GM19372 (cell line): Measurements from ENCODE around the gene CRACR2A.

Source experiments
- ATAC-seq: cut with Tn5 transposase; IDR thresholded peaks from one replicate; pipeline ENCODE4 v1.9.1; 2021; ENCODE audit warnings: mild to moderate bottlenecking, low read depth, moderate library complexity; ENCODE audit not compliant: unreplicated experiment

The CRACR2A gene

DNA sequence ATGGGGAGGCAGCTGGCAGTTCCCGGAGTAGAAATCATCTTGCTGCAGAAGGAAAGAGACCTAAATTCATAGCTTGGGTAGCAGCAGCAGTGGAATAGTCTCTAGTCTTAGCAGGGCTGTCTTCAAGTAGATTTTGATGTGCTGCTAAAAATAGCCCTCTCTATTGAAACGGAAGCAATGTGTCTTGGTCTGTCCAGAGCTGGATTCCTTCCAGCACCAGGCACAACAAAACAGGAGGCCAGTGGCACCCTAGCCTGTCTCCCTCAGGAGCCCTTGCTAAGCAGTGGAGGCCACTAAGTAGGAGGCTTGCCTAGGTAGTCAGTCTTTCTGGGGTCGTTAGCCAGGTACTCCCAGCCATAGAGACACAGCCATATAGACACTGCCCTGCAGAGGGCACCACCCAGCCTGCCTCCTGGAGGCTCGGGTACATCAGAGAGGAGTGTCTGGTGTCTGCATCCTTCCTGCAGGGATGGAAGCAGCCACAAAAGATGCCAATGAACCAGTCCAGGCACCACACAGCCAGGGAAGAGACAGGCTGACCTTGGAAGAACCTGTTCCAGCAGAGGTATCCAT lies 97.5 kb downstream of the CRACR2A start:
- ATAC-seq: no peak

DNA sequence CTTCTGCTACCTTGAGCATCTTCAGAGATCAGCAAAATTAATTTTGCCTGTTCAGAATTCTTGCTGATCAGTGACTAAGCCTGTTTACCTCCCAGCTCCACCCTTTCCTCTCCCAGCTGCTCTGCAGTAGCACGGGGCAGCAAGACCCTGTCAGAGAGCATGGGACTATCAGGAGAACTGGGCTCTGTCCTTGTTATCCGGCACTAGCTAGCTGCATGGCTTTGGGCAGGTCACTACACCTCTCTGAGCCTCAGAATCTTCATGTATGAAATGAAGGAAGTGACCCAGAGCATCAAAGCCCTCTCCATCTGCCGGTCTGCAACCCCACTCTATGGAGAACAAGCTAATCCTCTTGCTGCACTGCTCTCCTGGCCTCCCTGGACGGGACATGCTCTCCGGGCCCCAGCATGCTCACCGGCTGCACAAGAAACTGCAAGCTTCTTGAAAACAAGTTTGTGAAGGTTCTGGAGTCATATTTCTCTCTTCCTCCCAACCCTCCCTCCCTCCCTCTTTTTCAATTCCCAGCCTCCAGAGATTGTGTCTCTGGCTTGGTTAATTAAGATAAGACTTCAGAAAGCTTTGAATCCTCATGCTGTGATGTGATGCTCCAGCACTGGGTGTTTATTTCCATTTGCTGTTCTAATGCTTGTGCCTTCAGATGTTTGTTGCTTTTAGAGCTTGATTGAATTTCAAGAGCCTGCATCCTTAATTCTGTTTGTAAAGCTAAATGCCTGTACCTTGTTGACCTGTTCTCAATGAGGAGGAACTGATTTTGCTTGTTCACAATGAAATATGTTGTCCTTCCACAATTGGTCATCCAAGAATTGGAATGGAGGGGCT lies 101.1 kb downstream of the CRACR2A start:
- no peak for ATAC-seq

DNA sequence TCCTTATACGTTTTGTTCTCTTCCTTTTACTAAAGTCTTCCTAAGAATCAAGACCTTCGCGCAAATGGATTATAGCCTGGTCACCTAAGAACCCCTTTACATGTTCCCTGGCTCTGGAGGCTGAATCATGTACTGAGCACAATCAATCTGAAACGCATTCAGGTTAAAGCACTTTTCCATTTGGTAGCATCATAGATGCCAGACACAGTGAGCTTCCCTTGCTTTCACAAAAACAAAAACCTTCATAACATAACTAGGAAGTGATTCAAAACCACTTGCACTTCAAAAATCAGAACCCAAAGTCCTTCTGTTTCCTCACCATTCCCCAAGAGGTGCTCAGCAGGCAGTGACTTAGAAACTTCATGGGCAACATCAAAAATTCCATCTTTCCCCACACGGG lies 105.4 kb downstream of the CRACR2A start:
- no peak for ATAC-seq

DNA sequence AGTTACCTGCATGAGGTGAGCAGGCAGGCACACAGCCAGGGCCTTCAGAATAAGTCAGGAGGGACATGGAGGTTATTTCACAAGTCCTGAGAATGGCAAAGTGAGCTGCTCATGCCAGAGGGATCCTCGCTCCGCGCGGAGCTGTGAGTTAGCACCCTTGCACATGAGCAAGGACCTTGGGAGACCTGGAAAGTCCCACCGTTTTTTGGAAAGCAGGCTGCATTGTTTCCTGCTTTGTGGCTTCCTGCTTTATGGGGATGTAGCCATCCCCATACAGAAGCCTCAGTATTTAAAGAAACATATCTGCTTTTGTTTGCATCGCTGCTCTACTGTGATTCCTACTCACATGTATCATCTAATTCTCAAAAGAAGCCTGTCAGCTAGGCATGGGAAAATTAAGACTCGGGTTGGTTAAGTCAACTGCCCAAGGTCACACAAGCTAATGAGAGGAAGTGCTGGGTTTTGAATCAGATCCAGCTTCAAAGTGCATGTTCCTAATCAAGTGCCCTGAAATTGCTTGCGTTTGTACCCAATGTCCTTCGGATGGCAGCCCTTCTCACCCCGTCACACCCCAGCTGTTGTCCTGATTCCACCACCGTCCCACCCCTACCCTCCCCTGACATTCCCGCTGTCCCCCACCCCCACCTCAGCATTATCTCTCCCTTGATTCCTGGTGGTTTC lies 106.2 kb downstream of the CRACR2A start:
- no peak for ATAC-seq

DNA sequence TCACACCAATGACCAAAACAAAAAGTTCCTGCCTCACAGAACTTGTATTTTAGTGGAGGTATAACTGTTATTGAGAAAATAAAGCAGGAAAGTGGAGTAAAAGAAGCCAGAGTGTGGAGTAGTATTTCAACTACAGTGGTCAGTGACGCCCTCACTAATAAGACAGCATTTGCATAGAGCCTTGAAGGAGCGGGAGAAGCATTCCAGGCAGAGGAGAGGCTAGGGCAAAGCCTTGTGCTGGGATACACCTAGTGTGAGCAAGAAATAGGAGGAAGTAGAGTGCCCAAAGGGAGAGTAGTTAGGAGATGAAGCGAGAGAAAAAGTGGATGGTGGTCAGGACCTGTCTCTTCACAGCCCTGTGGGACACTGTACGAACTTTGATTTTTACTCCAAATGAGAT lies 107.8 kb downstream of the CRACR2A start:
- no peak for ATAC-seq

DNA sequence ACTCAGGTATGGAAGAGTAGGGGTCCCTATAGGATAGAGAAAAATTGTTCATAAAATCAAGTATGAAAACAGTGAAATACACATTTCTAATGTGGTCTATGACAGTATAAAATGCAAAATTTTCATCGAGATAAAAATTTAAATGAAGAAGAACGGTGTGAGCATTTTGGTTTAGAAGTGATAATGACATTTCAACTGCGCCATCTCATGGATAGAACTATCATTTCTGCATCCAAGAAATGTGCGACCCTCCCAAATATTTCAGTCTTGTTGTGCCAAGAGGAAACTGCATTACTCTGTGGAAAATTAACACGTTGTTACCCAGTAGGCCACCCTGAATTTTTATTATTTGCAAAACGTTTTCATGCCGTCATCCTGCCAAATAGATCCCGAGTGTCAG lies 108.8 kb downstream of the CRACR2A start:
- ATAC-seq: no peak

DNA sequence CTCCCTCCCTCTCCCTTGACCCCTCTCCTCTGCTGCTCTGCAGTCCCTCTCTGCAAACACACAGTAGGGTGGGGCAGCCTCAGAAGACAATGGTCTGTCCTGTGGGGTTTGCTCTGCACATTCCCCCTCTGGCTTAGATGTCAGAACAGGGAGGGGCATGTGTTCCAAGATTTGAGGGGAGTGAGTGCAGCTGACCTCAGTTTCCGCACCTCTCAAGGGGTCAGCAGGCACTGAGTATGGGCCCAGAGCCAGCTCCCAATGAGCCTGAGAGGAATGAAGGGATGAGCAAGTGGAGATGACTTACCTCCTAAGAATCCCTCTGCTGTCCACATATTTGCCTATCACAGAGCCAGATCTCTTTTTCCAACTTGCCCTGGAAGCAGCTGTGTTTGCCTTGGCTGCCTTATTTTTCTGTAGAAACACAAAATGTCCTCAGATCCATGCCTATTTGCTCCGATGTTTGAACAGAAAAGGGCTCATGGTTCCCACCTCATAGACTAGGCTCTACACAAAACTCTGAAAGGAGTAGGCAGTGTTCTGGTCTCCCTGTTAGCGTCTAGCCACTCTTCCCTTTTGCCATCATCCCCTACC lies 111.4 kb downstream of the CRACR2A start:
- no peak for ATAC-seq

DNA sequence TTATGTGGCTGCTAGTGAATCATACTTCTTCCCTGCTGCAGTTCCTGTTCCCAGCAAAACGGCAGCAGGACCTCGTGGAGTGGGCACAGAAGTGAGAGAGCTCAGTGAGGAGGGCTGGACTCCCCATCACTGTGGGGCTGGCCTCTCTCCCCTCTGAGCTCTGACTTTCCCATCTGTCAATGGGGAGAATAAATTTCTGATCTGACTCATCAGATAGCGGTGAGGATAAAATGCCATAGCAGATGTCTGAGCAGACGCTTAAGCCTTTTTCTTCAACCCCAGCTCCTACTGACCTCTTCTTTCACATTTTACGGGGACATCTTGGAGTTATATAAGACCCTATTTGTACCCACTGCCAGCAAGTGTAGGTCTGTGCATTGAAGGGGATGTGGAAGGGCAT lies 116.6 kb downstream of the CRACR2A start:
- no peak for ATAC-seq

DNA sequence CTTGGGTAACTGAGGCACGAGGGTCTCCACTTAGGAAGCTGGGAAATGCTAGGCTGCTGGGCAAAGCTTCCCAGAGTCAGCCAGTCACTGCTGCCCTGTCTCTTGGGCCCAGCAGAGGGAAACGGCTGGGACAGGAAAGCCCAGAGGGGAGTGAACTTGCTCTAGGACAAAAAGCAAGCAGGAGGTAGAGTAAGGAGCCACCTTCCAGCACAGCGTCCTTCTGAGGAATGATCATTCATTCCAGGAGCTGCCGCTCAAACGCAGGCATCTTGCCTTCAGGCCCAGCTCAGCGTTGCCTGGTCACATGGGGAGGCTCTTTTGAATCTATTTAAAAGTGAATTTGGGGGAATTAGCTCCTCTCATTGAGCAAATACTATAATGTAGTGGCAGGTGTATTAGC lies 118.6 kb downstream of the CRACR2A start:
- no peak for ATAC-seq

DNA sequence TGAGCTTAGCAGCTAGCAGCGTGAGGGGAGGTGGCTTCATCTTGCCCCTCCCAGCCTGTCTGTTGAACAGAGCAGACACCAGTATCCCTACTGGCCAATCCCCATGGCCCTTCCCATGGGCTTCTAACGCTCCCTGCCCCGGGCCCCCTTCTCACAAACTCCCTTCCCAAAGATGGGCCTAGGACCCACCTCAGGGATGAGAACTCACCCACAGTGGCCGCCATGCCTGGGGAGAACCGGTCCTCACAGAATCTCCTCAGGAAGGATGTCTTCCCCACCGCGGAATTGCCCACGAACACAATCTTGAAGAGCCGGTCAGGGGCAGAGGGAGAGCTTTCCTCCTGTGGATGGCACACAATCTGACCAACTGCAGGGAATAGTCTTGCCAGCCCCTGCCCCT lies 119.5 kb downstream of the CRACR2A start:
- no peak for ATAC-seq

DNA sequence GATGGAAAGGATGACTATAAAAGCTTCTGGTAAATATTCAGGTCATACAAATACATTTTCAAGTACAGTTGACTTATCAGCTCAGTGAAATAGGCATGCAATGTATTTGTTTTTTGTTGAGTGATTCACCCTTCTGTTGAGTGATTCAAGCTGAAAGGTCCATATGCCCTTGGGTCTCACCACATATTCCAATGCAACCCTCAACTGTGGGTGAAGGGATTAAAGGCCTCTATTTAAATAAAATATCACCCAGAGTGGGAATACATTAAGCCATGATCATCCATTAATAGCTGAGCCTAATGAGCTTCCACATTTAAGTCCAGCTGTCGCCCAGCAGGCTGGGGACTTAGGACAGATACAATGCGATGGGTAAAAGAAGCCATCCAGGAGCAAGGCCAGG lies 120.2 kb downstream of the CRACR2A start:
- no peak for ATAC-seq

DNA sequence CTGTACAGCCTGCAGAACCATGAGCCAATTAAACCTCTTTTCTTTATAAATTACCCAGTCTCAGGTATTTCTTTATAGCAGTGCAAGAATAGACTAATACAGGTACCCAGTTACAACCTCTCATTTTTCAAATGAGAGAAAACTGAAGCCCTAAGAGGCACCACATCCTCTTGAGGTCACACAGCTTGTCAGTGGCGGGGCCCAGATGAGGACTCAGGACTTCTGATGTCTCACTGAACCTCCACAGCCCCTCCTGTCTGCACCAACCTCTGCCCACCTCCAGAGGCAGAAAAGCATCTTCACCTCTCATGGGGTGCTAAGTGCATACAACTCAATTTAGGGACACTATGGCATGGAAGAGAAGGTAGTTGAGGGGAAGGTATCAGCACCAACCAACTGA lies 120.7 kb downstream of the CRACR2A start:
- no peak for ATAC-seq

DNA sequence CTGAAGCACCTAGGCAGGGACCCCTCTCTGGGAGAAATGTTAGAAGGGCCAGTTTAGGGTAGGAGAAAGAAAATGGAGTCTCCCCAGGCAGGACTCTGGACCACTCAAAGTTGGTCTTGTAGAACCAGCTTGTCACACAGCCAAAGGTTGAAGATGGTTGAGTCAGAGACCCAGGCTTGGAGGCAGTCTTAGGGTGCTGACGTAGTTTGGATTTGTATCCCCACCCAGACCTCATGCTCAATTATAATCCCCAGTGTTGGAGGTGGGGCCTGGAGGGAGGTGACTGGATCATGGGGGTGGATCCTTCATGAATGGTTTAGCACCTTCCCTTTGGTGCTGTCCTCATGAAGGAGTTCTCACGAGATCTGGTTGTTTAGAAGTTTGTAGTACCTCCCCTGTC lies 121.2 kb downstream of the CRACR2A start:
- ATAC-seq: no peak

DNA sequence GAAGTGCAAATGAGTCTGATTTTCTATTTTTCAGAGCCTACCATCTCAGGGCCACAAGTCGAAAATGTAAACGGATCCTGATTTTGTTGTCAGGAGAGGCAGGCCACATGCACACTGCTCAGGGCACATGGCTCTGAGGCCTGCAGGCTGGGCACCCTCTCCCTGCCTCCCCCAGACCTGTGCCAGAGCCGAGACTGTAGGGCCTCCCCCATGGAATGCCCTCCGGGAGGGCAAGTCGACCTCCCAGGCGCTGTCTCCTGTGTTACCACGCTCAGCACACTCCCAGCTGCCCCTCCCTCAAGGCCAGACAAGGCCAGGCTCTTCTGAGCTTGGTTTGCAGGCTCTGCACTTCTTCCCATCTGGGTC lies 121.7 kb downstream of the CRACR2A start:
- ATAC-seq: no peak

DNA sequence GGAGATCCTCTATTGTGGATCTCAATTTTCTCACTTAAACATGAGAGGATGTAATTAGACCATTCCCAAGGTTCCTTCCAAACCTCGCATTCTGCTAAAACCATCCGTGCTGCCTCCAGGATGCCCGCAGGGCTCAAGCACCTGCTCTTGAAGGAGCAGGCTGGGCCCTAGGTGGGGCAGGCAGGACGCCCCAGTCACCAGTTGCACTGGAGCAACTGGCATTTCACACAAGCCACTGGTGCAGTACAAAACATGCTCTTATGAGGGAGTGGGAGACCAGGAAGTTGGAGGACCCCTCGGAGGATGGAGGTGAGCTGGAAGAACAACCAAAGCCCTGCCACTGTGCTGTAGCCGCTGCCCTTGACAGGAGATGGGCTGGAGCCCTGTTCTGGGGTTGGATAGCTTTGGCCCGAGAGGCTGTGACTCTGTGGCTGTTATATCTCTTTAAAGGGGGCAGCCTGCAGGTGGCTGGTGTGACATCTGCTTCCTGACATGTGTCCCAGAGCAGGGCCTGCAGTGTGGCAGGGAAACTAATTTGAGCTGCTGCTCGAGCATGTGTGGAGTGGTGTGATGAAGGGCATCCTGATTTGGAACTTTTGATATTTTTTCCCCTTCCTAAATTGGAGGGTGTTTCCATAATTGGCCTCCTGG lies 122.2 kb downstream of the CRACR2A start:
- ATAC-seq: no peak

DNA sequence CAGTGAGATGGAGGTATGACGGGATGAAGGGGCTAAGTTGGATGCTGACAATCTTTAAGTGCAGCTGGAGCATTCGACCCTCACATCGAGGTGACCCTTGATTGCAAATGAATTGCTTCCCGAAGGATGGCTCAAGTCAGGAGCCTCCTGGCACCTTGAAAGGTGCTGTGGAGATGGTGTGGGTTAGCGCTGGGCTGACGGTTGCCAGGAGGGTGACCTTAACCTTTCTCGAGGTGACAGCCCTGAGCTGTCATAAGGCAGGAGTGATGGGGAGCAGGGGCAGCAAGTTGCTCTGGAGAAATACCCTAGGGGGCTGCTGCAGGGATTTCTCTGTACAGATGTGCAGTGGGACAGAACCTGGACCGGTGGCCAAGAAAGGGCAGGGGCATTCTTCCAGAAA lies 122.8 kb downstream of the CRACR2A start:
- ATAC-seq: no peak

DNA sequence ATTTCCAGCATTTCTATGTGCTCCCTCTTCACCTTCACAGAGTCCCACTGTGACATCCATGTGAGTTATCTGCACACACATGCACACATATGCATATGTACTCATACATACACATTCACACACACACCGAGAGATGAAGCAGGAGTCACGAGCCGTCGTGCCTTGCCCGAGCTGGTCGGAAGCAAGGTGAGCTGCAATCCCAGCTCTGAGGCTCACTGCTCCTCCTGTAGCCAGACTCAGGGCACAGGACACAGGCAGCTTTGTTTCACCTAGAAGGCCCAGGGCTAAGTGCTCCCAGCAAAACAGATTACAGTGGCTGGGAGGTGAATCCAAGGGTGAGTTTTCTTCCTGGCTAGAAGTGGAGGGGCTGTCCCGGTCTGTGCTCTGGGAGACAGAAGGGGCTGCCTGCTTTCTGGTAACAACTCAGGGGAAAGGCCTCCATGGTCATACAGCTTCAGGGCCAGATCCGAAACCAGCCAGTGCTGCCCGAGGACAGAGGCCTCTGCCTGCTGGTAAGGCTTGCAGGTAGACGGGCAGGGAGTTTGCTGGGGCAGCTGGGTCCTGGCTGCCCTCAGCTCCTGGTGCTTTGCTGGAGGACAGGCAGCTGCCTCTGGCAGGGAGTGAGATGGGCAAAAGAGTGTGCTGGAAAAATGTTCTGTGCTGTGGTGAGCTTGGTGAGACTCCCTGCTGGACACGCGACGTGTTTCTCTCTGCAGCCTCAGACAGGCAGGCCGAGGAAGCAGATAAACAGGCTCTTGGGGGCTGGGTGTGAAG lies 123.7 kb downstream of the CRACR2A start:
- no peak for ATAC-seq

DNA sequence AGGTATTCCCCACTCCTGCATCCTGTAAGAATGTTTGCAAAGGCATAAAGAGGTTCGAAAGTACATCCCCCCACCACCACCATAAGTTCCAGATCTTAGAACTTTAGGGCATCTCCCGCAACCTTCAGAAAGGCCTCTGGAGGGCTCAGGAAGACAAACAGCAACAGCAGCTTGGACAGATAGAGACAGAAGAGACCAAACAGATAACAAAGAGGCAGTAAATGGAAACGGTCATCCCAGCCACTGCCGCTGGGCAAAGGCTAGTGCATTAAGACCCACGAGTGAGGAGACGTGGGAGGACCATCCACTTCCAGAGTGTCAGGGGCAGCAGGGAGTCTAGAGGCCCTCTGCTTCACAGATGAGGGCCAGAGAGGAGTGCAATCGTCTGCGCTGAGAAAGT lies 124.3 kb downstream of the CRACR2A start:
- ATAC-seq: no peak

DNA sequence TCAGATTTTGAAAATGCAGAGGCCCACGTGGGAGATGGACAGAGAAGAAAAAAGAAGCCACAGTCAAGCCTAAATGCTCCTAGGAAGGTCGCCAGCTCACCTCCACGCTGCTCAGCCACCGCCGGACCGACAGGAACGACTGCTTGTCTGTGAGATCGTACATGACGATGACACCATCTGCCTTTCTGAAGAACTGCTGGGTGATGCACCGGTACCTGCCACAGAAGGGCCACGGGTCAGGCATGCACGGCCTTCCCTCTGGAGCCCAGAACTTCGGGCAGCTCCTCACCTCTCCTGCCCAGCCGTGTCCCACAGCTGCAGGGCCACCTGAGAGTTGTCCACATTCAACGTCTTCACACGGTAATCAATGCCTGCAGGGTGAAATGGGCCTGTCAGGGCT lies 125.6 kb downstream of the CRACR2A start:
- no peak for ATAC-seq

DNA sequence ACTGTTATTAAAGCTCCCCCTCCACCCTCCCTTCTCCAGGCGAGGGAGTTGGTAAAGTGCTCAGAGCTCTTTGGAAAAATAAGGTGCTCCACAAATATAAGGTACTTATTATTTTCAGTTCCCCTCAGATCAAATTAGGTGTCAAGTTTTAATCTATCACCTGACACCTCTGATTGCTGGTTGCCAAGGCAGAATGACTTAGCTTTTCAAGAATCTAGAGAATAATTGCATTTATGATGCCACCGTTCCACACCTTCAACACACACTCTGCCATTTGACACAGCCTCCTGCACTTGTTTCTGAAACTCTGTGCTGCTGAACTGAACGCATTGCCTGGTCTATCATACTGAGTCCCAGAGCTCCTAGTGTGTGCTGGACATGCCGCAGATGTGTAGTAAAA lies 128.6 kb downstream of the CRACR2A start:
- no peak for ATAC-seq
